Kidney (tissue), 14 donors: Measurements from ENCODE around the gene LHB. TPM values are rescaled to one million over a fixed set of nuclear protein-coding genes. Genes with fewer than 3 reads are reported as not detected.
"Not testable (repeated sequence)": the region's sequence is repeated elsewhere in the genome, so short reads cannot be mapped to it uniquely, and the experiment has no call there.

ENCODE experiments used
- DNase-seq, 5 donors: peaks; one replicate each; pipeline ENCODE4 v3.0.0-alpha.2; 2013 to 2020
- FAIRE-seq: peaks from 2 replicates; lab custom pipeline; 2012; peaks lifted over from hg19 to GRCh38; lab: Jason Lieb, UNC
- H3K27ac ChIP-seq, 2 donors: one replicate each; pipeline ENCODE4 v1.7.0; 2013; ENCODE audit warnings: low read depth in 2 of 2, low read length in 2 of 2, inconsistent platforms in 1 of 2
- H3K27me3 ChIP-seq: one replicate; pipeline ENCODE4 v1.7.1; 2013; ENCODE audit warnings: low read length, inconsistent platforms; ENCODE audit not compliant: control insufficient read depth, insufficient read depth
- H3K36me3 ChIP-seq, 3 donors: one replicate each; pipeline versions ENCODE4 v1.7.0 to v1.7.1; 2013; ENCODE audit warnings: low read length in 3 of 3, control low read depth in 1 of 3, inconsistent platforms in 1 of 3; ENCODE audit not compliant: insufficient read depth in 3 of 3, control insufficient read depth in 2 of 3
- H3K4me1 ChIP-seq, 3 donors: one replicate each; pipeline versions ENCODE4 v1.7.0 to v1.7.1; 2013; ENCODE audit warnings: low read length in 3 of 3, inconsistent platforms in 1 of 3, low read depth in 1 of 3; ENCODE audit not compliant: control insufficient read depth in 2 of 3, insufficient read depth in 2 of 3
- H3K4me3 ChIP-seq, 3 donors: one replicate each; pipeline versions ENCODE4 v1.7.0 to v1.8.1; 2013; ENCODE audit warnings: low read length in 3 of 3, control low read depth in 1 of 3, inconsistent platforms in 1 of 3
- H3K9ac ChIP-seq, 3 donors: one replicate each; pipeline versions ENCODE4 v1.7.0 to v1.7.1; 2013; ENCODE audit warnings: low read length in 3 of 3, control low read depth in 1 of 3, inconsistent platforms in 1 of 3
- H3K9me3 ChIP-seq, 3 donors: one replicate each; pipeline versions ENCODE4 v1.7.0 to v1.7.1; 2013; ENCODE audit warnings: low read length in 3 of 3, control low read depth in 1 of 3, inconsistent platforms in 1 of 3; ENCODE audit not compliant: control insufficient read depth in 2 of 3, insufficient read depth in 1 of 3
- CTCF ChIP-seq: IDR thresholded peaks from 3 replicates; pipeline ENCODE4 v1.5.1; 2012; ENCODE audit warnings: mild to moderate bottlenecking, moderate library complexity, borderline replicate concordance; ENCODE audit not compliant: insufficient read depth; ENCODE audit errors: extremely low read depth
- intact Hi-C: fragments of 100-400 bp; cut with DNase I; formaldehyde crosslinking; loops from one replicate; pipeline ENCODE4 v1.11.1; 2022
- polyA plus RNA-seq: library from polyadenylated mRNA; stranded (reverse); fragments of 350-450 nt; fragmentation: Illumina TruSeq; extraction: RNeasy Lipid Tissue Mini Kit (QIAGEN cat#74804); gene quantifications from one replicate; pipeline ENCODE4 v1.2.3, GENCODE V29; 2014; ENCODE audit warnings: low read depth, low replicate concordance; ENCODE audit not compliant: insufficient read depth
- total RNA-seq: library from RNA; stranded (reverse); fragmentation: NEBNext Ultra II Directional; extraction: Animal tissue kit (Norgen Biotek cat#: 25700); gene quantifications from one replicate; pipeline ENCODE4 v1.2.1, GENCODE V29; 2021
- donor health status: control.
- donor health status: control.
- donor health status: control.
- donor health status: control.
- donor health status: control.
- donor health status: DM: yes; HTN: yes; CAD: no.
- donor health status: Normal renal cell carcinoma (clear cell type).

LHB gene
- total and polyA plus RNA-seq, 2 donors from 2014 or later, result not detected

- DNase-seq, FAIRE-seq, H3K4me3 ChIP-seq, H3K36me3 ChIP-seq, H3K9ac ChIP-seq, intact Hi-C loops, H3K9me3 ChIP-seq, H3K27ac ChIP-seq, H3K4me1 ChIP-seq, H3K27me3 ChIP-seq: not testable (repeated sequence)
These were observed 32.9 kb upstream of the LHB start for GRCh38 chr19:49049834-49050233.

GRCh38 chr19:49049011-49049410 is 32.1 kb upstream of the LHB start, which contains the start of gene CGB8:
Gene CGB8, minus strand, starts transcription at chr19:49049111. Its CDS starts 372 bp downstream, at chr19:49048739.
- FAIRE-seq, H3K4me3 ChIP-seq, H3K36me3 ChIP-seq, intact Hi-C loops, H3K27ac ChIP-seq, H3K4me1 ChIP-seq, H3K27me3 ChIP-seq, H3K9ac ChIP-seq, DNase-seq, H3K9me3 ChIP-seq: not testable (repeated sequence)

GRCh38 chr19:49043548-49043947 is 26.7 kb upstream of the LHB start, which contains the start of gene CGB5:
Gene CGB5, plus strand, starts transcription at chr19:49043848. Its CDS starts 362 bp downstream, at chr19:49044210.
- H3K27ac ChIP-seq, FAIRE-seq, H3K36me3 ChIP-seq, H3K9me3 ChIP-seq, H3K9ac ChIP-seq, H3K4me3 ChIP-seq, H3K4me1 ChIP-seq, H3K27me3 ChIP-seq, DNase-seq, intact Hi-C loops: not testable (repeated sequence)

GRCh38 chr19:49042666-49043065 is 25.8 kb upstream of the LHB start:
- FAIRE-seq, intact Hi-C loops: not testable (repeated sequence)

GRCh38 chr19:49042177-49042576 is 25.3 kb upstream of the LHB start:
- DNase-seq, result no peak
- Histone ChIP-seq H3K27ac (no peak overlapping the region), H3K4me1 (no peaks in the 10 kb centered on the region), H3K36me3 (no peaks in the 10 kb centered on the region), H3K9me3 (no peaks in the 10 kb centered on the region), H3K9ac (no peak overlapping the region), H3K27me3 (no peaks in the 10 kb centered on the region), H3K4me3 (no peak overlapping the region)
- TF ChIP-seq CTCF, result no peak
- FAIRE-seq, result no peak
- intact Hi-C loops, result no loop called here

More at GRCh38 chr19:49042666-49043065, 25.8 kb upstream of the LHB start:
- not testable (repeated sequence) for H3K36me3 ChIP-seq, H3K9me3 ChIP-seq, DNase-seq, H3K27ac ChIP-seq, H3K27me3 ChIP-seq, H3K9ac ChIP-seq, H3K4me3 ChIP-seq, H3K4me1 ChIP-seq

GRCh38 chr19:49039736-49040135 is 22.8 kb upstream of the LHB start:
- DNase-seq, H3K9ac ChIP-seq, H3K4me1 ChIP-seq, intact Hi-C loops, H3K27ac ChIP-seq, H3K9me3 ChIP-seq, FAIRE-seq, H3K4me3 ChIP-seq, H3K36me3 ChIP-seq, H3K27me3 ChIP-seq: not testable (repeated sequence)

GRCh38 chr19:49038557-49039276 is 21.8 kb upstream of the LHB start:
- H3K27ac ChIP-seq, DNase-seq, FAIRE-seq, H3K9ac ChIP-seq, H3K27me3 ChIP-seq, H3K9me3 ChIP-seq, H3K4me1 ChIP-seq, intact Hi-C loops, H3K36me3 ChIP-seq, H3K4me3 ChIP-seq: not testable (repeated sequence)
